Measurements from ENCODE around the gene NBPF4. TPM values are rescaled to one million over a fixed set of nuclear protein-coding genes. Genes with fewer than 3 reads are reported as not detected.
"Not testable (repeated sequence)": the region's sequence is repeated elsewhere in the genome, so short reads cannot be mapped to it uniquely, and the experiment has no call there.

The NBPF4 gene, protein sequence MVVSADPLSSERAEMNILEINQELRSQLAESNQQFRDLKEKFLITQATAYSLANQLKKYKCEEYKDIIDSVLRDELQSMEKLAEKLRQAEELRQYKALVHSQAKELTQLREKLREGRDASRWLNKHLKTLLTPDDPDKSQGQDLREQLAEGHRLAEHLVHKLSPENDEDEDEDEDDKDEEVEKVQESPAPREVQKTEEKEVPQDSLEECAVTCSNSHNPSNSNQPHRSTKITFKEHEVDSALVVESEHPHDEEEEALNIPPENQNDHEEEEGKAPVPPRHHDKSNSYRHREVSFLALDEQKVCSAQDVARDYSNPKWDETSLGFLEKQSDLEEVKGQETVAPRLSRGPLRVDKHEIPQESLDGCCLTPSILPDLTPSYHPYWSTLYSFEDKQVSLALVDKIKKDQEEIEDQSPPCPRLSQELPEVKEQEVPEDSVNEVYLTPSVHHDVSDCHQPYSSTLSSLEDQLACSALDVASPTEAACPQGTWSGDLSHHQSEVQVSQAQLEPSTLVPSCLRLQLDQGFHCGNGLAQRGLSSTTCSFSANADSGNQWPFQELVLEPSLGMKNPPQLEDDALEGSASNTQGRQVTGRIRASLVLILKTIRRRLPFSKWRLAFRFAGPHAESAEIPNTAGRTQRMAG
- total RNA-seq = under 1 TPM in 1 of 3 donors, not detected in 2; 0.33 TPM

DNA sequence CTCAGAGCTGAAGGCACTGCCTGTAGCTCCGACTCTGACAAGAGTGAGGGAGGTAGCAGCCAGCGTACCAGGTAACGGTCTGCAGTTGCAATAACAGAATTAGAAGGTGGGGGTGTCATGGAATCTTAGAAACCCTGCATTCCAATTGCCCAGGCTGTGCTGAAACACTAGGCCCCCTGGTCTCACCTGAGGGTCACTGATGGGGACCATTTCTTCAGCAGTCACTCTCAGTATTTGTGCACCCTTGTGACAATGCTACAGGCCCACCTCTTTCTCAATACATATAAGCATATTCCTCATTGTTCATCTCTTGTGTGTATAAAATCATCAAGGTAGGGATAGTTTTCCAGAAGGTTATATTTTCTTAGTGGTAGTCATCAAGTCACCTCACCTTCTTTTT, at the start of gene NBPF4:
TSS of gene NBPF4 (minus strand) at position 101 of the 400 bp plus-strand sequence. CDS start 315 bp downstream, outside the sequence.
- H3K36me3 ChIP-seq; DNase-seq (ENCODE audit: low spot score in 2 of 2); H3K4me3 ChIP-seq; H3K9me3 ChIP-seq; H3K27ac ChIP-seq; H3K27me3 ChIP-seq; intact Hi-C loops (cut with DNase I; ENCODE audit: low total_unique reads); H3K4me1 ChIP-seq: not testable (repeated sequence)

GRCh38 chr1:108282528-108283257, 38.8 kb upstream of the NBPF4 start:
- H3K36me3 ChIP-seq; intact Hi-C loops (cut with DNase I; ENCODE audit: low total_unique reads); H3K27me3 ChIP-seq; H3K4me3 ChIP-seq; H3K9me3 ChIP-seq; H3K4me1 ChIP-seq; DNase-seq (ENCODE audit: low spot score in 2 of 2); H3K27ac ChIP-seq: not testable (repeated sequence)

DNA sequence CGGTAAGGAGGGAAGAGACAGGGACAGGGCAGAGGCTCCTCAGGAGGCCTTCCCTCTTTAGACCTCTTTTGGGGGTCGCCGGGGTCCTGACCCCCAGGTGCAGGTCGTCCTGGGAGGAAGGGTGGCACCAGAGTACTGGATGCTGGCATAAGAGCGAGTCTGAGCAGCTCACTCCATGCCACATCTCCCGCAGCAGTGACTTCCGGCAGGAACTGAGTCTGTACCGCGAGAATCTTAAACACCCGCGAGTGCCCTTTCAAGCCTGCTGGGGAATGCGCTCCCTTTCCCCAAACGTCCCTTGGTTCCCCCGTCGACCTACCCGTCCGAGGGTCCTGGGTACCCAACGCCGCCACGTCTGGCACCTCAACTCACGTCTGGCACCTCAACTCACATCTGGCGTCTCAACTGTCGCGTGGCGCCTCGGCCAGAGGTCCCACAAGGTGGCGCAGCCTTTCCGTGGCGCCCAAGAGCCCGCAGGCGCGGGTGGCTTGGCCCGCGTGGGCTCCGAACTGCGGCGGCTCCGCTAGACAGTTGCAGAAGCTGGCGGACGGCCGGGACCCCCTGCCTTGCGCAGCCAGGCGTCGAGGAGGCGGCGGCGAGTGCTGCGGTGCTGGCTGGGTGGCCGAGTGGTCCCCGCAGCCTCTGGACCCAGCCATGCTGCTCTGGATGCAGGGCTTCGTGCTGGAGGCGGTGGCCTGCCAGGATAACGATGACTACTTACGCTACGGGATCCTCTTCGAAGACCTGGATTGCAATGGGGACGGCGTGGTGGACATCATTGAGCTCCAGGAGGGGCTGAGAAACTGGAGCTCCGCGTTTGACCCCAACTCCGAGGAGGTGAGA, 28.8 kb upstream of the NBPF4 start:
- H3K36me3 ChIP-seq; H3K4me1 ChIP-seq; H3K9me3 ChIP-seq; intact Hi-C loops (cut with DNase I; ENCODE audit: low total_unique reads); H3K27me3 ChIP-seq; H3K4me3 ChIP-seq; DNase-seq (ENCODE audit: low spot score in 2 of 2); H3K27ac ChIP-seq: not testable (repeated sequence)

DNA sequence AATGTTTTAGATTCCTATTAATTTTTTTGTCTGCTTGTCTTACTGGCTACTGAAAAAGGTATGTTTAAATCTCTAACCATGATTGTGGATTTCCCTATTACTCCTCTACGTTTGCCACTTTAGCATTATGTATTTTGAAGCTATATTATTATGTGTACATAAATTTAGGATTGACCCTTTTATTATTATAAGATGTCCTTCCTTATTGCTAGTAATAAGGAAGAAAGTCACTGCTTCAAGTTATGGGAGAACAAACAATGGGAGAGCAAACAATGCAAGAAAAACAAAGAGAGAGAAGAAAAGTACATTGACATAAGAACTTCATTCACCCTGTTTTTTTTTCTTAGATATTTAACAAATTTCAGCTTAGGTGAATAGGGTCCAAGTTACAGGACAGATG, 23.2 kb upstream of the NBPF4 start:
- DNase-seq (ENCODE audit: low spot score in 2 of 2); intact Hi-C loops (cut with DNase I; ENCODE audit: low total_unique reads); H3K27me3 ChIP-seq: not testable (repeated sequence)

DNA sequence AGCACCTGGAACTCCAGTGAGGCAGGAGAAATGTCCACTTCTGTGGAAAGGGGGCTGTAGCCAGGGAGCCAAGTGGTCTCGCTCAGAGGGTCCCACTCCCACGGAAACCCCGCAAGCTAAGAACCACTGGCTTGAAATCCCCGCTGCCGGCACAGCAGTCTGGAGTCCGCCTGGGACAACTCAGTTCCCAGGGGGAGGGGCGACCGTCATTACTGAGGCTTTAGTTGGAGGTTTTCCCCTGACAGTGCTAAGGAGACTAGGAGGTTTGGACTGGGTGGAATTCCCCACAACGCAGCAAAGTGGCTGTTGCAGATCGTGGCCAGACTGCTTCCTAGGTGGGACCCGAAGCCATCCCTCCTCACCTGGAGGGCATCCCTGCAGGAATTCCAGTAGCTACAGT, 18.1 kb upstream of the NBPF4 start:
- H3K4me1 ChIP-seq; H3K36me3 ChIP-seq; H3K27ac ChIP-seq; H3K9me3 ChIP-seq; H3K4me3 ChIP-seq; H3K27me3 ChIP-seq; DNase-seq (ENCODE audit: low spot score in 2 of 2); intact Hi-C loops (cut with DNase I; ENCODE audit: low total_unique reads): not testable (repeated sequence)

More for the DNA sequence above, 23.2 kb upstream of the NBPF4 start:
- not testable (repeated sequence) for H3K4me3 ChIP-seq, H3K36me3 ChIP-seq, H3K9me3 ChIP-seq, H3K4me1 ChIP-seq, H3K27ac ChIP-seq

DNA sequence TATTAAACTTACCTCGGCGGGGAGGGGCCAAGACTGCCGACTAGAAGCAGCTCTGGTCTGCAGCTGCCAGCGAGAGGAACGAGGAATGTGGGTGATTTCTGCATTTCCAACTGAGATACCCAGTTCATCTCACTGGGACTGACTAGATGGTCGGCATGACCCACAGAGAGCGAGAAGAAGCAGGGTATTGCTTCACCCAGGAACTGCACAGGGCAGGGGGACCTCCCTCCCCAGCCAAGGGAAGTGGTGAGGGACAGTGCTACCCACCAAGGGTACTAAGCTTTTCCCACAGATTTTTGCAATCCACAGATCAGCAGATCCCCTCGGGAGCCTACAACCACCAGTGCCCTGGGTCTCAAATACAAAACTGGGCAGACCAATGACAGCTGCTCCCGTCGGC, 17.6 kb upstream of the NBPF4 start:
- H3K4me3 ChIP-seq; H3K9me3 ChIP-seq; H3K36me3 ChIP-seq; DNase-seq (ENCODE audit: low spot score in 2 of 2); H3K4me1 ChIP-seq; intact Hi-C loops (cut with DNase I; ENCODE audit: low total_unique reads); H3K27me3 ChIP-seq; H3K27ac ChIP-seq: not testable (repeated sequence)

GRCh38 chr1:108260578-108261259, 16.8 kb upstream of the NBPF4 start:
- H3K36me3 ChIP-seq; DNase-seq (ENCODE audit: low spot score in 2 of 2); H3K4me3 ChIP-seq; H3K9me3 ChIP-seq; H3K27me3 ChIP-seq; intact Hi-C loops (cut with DNase I; ENCODE audit: low total_unique reads); H3K27ac ChIP-seq; H3K4me1 ChIP-seq: not testable (repeated sequence)

- H3K27ac ChIP-seq; intact Hi-C loops (cut with DNase I; ENCODE audit: low total_unique reads); H3K27me3 ChIP-seq; H3K4me1 ChIP-seq; H3K4me3 ChIP-seq; H3K9me3 ChIP-seq; H3K36me3 ChIP-seq; DNase-seq (ENCODE audit: low spot score in 2 of 2): not testable (repeated sequence)
Measured at GRCh38 chr1:108255426-108255825, 11.6 kb upstream of the NBPF4 start.

- H3K27ac ChIP-seq; intact Hi-C loops (cut with DNase I; ENCODE audit: low total_unique reads); H3K9me3 ChIP-seq; H3K4me1 ChIP-seq; H3K4me3 ChIP-seq; DNase-seq (ENCODE audit: low spot score in 2 of 2); H3K27me3 ChIP-seq; H3K36me3 ChIP-seq: not testable (repeated sequence)
Measured at GRCh38 chr1:108239426-108239825, 4.5 kb downstream of the NBPF4 start.

- H3K36me3 ChIP-seq; H3K27me3 ChIP-seq; H3K9me3 ChIP-seq; intact Hi-C loops (cut with DNase I; ENCODE audit: low total_unique reads); H3K4me3 ChIP-seq; H3K27ac ChIP-seq; DNase-seq (ENCODE audit: low spot score in 2 of 2); H3K4me1 ChIP-seq: not testable (repeated sequence)
Measured at GRCh38 chr1:108235308-108235707, 8.6 kb downstream of the NBPF4 start.

DNA sequence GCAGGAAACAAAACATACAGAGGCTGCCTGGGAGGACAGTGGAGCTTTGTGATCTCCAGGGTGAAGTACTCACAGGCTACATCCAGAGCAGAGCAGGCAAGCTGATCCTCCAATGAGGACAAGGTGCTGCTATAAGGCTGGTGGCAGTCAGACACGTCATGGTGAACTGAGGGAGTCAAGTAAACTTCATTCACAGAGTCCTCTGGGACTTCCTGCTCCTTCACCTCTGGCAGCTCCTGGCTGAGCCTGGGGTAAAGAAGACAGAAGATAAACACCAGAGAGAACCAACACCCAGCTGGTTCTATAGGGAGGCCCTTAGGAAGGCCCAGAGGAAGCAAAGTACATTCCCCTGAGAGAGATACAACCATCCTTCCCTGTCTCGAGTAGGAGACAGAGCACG, 11.7 kb downstream of the NBPF4 start:
- H3K36me3 ChIP-seq; DNase-seq (ENCODE audit: low spot score in 2 of 2); H3K27me3 ChIP-seq; H3K9me3 ChIP-seq; H3K4me3 ChIP-seq; intact Hi-C loops (cut with DNase I; ENCODE audit: low total_unique reads); H3K4me1 ChIP-seq; H3K27ac ChIP-seq: not testable (repeated sequence)

GRCh38 chr1:108229976-108230375, 13.9 kb downstream of the NBPF4 start:
- H3K27ac ChIP-seq; H3K27me3 ChIP-seq; intact Hi-C loops (cut with DNase I; ENCODE audit: low total_unique reads); H3K36me3 ChIP-seq; DNase-seq (ENCODE audit: low spot score in 2 of 2); H3K4me1 ChIP-seq; H3K4me3 ChIP-seq; H3K9me3 ChIP-seq: not testable (repeated sequence)
